ENCODE results near the gene SPAAR. TPM values are rescaled to one million over a fixed set of nuclear protein-coding genes. Genes with fewer than 3 reads are reported as not detected.

SPAAR gene
- total and polyA plus RNA-seq, 9 of the 15 experiments (the other 6 are each of a cell fraction or from before 2014, with no cell fraction given) = not detected

DNA sequence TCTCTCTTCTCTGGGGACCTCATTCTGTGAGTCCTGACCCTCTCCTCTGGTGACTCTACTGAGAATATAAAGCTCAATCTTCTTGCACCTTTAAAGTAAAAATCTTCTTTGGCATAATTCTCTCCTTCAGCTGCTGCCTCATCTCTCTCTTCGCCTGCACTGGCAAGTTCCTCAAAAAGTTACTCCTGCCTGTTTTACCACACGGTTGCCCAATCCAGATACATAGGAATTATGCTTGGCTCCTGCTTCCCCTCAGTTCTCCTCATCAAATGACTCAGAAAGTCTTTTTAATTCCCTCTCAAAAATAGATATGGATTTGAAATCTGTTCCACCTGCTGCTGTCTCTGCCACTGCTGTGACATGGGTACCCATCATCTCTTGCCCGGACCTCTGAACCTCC is 17.6 kb upstream of the SPAAR start:
- Histone ChIP-seq H3K4me2 (ENCODE audit: insufficient read depth, low read length) (no peak overlapping the region), H3K9me1 (ENCODE audit: control insufficient read depth, insufficient read depth, low read length) (no peaks in the 10 kb centered on the region), H3K36me3 (ENCODE audit: control insufficient read depth, insufficient read depth, low read length) (no peaks in the 10 kb centered on the region), H3K9ac (ENCODE audit: insufficient read depth in 1 of 2, low read depth in 2 of 2, low read length in 2 of 2) (no peak overlapping the region), H3K27ac (ENCODE audit: extremely low read depth, low read depth, low read length) (no peak overlapping the region), H3K27me3 (ENCODE audit: control insufficient read depth in 2 of 2, insufficient read depth in 2 of 2, low read length in 2 of 2) (peaks cover 0 to 6% of the 10 kb centered on the region in 2 experiments; a peak in 2 of 5 replicates), H3K79me2 (ENCODE audit: control insufficient read depth, insufficient read depth, low read length) (no peaks in the 10 kb centered on the region), H3K4me1 (replicated peaks in 1 of 2; ENCODE audit: control insufficient read depth in 2 of 2, insufficient read depth in 2 of 2, low read length in 2 of 2) (no peaks in the 10 kb centered on the region), H4K20me1 (replicated peaks; ENCODE audit: control insufficient read depth, insufficient read depth, low read length) (no peaks in the 10 kb centered on the region), H2AFZ (ENCODE audit: low read depth, low read length) (no peak overlapping the region), H3K9me3 (replicated peaks; ENCODE audit: control insufficient read depth, insufficient read depth, low read depth, low read length) (no peaks in the 10 kb centered on the region), H3K4me3 (no peak overlapping the region)
- intact Hi-C loops (cut with micrococcal nuclease) = no loop called here
- 0% methylated on average over 2 of the region's 3 CpGs for WGBS (ENCODE audit: insufficient coverage, low coverage, missing lambda C conversion rate)
- no peak for DNase-seq (ENCODE audit: extremely low read depth in 1 of 4, low spot score in 3 of 4)
- ChIA-PET CTCF (ENCODE audit: low intra/inter-chr PET ratio) (no interaction called here), POLR2A (interaction anchor here (0.6 kb wide), 1 partner anchor 1595 kb away, joined by 3 read pairs; no protein-coding TSS in a partner anchor)
- TF ChIP-seq NR3C1 (CRISPR knock-in tag; IDR thresholded peaks at IDR 0.05) = no peak
- TF ChIP-seq TFAM (CRISPR knock-in tag; conservative IDR thresholded peaks at IDR 0.05) = no peak
- TF ChIP-seq, protein P1, sequence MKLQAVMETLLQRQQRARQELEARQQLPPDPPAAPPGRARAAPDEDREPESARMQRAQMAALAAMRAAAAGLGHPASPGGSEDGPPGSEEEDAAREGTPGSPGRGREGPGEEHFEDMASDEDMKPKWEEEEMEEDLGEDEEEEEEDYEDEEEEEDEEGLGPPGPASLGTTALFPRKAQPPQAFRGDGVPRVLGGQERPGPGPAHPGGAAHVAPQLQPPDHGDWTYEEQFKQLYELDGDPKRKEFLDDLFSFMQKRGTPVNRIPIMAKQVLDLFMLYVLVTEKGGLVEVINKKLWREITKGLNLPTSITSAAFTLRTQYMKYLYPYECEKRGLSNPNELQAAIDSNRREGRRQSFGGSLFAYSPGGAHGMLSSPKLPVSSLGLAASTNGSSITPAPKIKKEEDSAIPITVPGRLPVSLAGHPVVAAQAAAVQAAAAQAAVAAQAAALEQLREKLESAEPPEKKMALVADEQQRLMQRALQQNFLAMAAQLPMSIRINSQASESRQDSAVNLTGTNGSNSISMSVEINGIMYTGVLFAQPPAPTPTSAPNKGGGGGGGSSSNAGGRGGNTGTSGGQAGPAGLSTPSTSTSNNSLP (IDR thresholded peaks at IDR 0.05; ENCODE audit: borderline replicate concordance, low read depth, low read length) = no peak
- TF ChIP-seq, protein P2, sequence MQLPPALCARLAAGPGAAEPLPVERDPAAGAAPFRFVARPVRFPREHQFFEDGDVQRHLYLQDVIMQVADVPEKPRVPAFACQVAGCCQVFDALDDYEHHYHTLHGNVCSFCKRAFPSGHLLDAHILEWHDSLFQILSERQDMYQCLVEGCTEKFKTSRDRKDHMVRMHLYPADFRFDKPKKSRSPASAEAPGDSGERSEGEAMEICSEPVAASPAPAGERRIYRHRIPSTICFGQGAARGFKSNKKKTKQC (CRISPR knock-in tag; IDR thresholded peaks at IDR 0.05) = no peak
- no peak for TF ChIP-seq CHCHD3 (CRISPR knock-in tag; IDR thresholded peaks at IDR 0.05)
- TF ChIP-seq, protein P3, sequence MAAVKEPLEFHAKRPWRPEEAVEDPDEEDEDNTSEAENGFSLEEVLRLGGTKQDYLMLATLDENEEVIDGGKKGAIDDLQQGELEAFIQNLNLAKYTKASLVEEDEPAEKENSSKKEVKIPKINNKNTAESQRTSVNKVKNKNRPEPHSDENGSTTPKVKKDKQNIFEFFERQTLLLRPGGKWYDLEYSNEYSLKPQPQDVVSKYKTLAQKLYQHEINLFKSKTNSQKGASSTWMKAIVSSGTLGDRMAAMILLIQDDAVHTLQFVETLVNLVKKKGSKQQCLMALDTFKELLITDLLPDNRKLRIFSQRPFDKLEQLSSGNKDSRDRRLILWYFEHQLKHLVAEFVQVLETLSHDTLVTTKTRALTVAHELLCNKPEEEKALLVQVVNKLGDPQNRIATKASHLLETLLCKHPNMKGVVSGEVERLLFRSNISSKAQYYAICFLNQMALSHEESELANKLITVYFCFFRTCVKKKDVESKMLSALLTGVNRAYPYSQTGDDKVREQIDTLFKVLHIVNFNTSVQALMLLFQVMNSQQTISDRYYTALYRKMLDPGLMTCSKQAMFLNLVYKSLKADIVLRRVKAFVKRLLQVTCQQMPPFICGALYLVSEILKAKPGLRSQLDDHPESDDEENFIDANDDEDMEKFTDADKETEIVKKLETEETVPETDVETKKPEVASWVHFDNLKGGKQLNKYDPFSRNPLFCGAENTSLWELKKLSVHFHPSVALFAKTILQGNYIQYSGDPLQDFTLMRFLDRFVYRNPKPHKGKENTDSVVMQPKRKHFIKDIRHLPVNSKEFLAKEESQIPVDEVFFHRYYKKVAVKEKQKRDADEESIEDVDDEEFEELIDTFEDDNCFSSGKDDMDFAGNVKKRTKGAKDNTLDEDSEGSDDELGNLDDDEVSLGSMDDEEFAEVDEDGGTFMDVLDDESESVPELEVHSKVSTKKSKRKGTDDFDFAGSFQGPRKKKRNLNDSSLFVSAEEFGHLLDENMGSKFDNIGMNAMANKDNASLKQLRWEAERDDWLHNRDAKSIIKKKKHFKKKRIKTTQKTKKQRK (IDR thresholded peaks at IDR 0.05; ENCODE audit: borderline replicate concordance, low read depth, low read length) = no peak
- TF ChIP-seq, protein P4, sequence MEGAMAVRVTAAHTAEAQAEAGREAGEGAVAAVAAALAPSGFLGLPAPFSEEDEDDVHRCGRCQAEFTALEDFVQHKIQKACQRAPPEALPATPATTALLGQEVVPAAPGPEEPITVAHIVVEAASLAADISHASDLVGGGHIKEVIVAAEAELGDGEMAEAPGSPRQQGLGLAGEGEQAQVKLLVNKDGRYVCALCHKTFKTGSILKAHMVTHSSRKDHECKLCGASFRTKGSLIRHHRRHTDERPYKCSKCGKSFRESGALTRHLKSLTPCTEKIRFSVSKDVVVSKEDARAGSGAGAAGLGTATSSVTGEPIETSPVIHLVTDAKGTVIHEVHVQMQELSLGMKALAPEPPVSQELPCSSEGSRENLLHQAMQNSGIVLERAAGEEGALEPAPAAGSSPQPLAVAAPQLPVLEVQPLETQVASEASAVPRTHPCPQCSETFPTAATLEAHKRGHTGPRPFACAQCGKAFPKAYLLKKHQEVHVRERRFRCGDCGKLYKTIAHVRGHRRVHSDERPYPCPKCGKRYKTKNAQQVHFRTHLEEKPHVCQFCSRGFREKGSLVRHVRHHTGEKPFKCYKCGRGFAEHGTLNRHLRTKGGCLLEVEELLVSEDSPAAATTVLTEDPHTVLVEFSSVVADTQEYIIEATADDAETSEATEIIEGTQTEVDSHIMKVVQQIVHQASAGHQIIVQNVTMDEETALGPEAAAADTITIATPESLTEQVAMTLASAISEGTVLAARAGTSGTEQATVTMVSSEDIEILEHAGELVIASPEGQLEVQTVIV (CRISPR knock-in tag; IDR thresholded peaks at IDR 0.05; ENCODE audit: borderline replicate concordance) = no peak
- TF ChIP-seq, protein P5, sequence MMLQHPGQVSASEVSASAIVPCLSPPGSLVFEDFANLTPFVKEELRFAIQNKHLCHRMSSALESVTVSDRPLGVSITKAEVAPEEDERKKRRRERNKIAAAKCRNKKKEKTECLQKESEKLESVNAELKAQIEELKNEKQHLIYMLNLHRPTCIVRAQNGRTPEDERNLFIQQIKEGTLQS (IDR thresholded peaks at IDR 0.05) = no peak
- TF ChIP-seq, protein P5 (CRISPR knock-in tag; conservative IDR thresholded peaks at IDR 0.05) = no peak
- FAIRE-seq = no peak
- no peak for ATAC-seq
- BruUV-seq (replicated peaks) = no TSS peak
- in situ Hi-C loops (cut with MboI) = no loop called here

All from K562 (cell line).